HepG2 (cell line): Measurements from ENCODE around the gene ITGAV.

Experiments used
- MYC ChIP-seq: sonication (generic); formaldehyde crosslinking; IDR thresholded peaks from 2 replicates; pipeline ENCODE4 v1.9.0; 2021; ENCODE audit warnings: missing genetic modification reagents, borderline replicate concordance
- NR3C1 ChIP-seq: sonication (generic); formaldehyde crosslinking; IDR thresholded peaks from 2 replicates; pipeline ENCODE4 v1.4.0; 2020; ENCODE audit warnings: missing genetic modification reagents
- POLR2A ChIP-seq, 2 experiments: IDR thresholded peaks; 2 replicates each; pipeline ENCODE4 v1.6.1; 2011; ENCODE audit warnings: low read depth in 2 of 2, low read length in 2 of 2, mild to moderate bottlenecking in 1 of 2, moderate library complexity in 1 of 2; ENCODE audit not compliant: insufficient read depth in 1 of 2
- POLR2AphosphoS5 ChIP-seq: IDR thresholded peaks from 2 replicates; pipeline ENCODE4 v1.6.1; 2012; ENCODE audit warnings: low read depth, low read length
- TCF12 ChIP-seq, 2 experiments: fragments of 450-650 bp in 1 of 2; sonication (generic) in 1 of 2; formaldehyde crosslinking in 1 of 2; IDR thresholded peaks; 2 replicates each; pipeline versions ENCODE4 v1.6.1 to v1.8.0; 2017 to 2022; ENCODE audit warnings: antibody characterized with exemption in 1 of 2, mild to moderate bottlenecking in 1 of 2, missing genetic modification reagents in 1 of 2, moderate library complexity in 1 of 2
- ZNF24 ChIP-seq: fragments of 450-650 bp; IDR thresholded peaks from 2 replicates; pipeline ENCODE4 v1.6.1; 2017; ENCODE audit warnings: antibody characterized with exemption, mild to moderate bottlenecking
- ZSCAN25 ChIP-seq: sonication (generic); formaldehyde crosslinking; IDR thresholded peaks from 2 replicates; pipeline ENCODE4 v1.8.0; 2022; ENCODE audit warnings: mild to moderate bottlenecking, missing genetic modification reagents
- TF ChIP-seq, protein P1 (sequence below): sonication (generic); formaldehyde crosslinking; IDR thresholded peaks from 2 replicates; pipeline ENCODE4 v1.4.0; 2020; ENCODE audit warnings: missing genetic modification reagents

DNA sequence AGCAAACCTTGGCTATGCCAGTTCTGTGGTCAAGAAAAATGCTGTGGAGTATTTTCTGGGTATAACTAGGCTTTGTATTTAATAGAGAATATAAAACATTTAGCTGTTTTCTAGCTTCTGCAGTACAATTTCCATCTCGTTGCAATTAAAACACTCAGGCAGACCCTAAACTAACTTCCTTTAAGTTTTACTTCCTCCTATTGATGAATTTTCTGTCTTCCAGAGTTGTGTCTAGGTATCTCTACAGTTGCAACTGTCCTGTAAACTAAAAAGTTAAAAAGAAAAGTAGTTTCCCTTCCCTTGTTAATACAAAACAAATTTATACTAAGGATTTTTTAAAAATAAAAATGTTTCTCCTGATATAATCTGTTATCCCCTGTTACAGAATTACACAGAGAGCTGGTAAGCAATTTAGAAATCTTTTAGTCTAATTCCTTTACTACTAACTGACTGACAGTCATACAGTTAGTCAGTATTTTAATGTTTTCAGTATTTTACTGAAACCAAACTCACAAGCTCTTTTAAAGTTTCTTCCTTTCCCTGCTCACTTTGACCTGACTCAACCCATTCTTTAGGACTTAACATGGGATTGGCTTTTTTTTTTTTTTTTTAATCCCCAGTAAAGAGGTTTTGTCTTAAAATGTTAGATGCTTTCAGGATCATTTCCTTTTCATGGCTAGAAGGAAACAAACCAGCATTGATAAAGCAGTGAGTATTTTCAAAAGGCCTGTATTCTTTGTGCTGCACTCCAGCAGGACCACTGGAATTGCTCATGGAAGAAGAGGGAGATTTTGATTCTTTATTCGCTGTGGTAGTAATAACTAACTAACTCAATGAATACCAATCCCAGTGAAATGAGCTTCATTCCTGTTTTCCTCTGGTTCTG lies 22.9 kb downstream of the ITGAV start:
- TF ChIP-seq NR3C1 (CRISPR knock-in tag) (no peak), TCF12 (IDR thresholded peaks at IDR 0.05) (no peak), TCF12 (CRISPR knock-in tag; IDR thresholded peaks at IDR 0.05) (no peak), MYC (CRISPR knock-in tag) (no peak), ZNF24 (no peak), POLR2A (IDR thresholded peaks at IDR 0.05; ENCODE audit: insufficient read depth in 1 of 2, low read depth in 2 of 2, low read length in 2 of 2) (no peak), POLR2AphosphoS5 (no peak), ZSCAN25 (CRISPR knock-in tag) (no peak)
- TF ChIP-seq, protein P1, sequence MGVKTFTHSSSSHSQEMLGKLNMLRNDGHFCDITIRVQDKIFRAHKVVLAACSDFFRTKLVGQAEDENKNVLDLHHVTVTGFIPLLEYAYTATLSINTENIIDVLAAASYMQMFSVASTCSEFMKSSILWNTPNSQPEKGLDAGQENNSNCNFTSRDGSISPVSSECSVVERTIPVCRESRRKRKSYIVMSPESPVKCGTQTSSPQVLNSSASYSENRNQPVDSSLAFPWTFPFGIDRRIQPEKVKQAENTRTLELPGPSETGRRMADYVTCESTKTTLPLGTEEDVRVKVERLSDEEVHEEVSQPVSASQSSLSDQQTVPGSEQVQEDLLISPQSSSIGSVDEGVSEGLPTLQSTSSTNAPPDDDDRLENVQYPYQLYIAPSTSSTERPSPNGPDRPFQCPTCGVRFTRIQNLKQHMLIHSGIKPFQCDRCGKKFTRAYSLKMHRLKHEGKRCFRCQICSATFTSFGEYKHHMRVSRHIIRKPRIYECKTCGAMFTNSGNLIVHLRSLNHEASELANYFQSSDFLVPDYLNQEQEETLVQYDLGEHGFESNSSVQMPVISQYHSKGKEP: no peak
